SJCRH30 (cell line): ENCODE results near the gene ENTHD1. TPM values are rescaled to one million over a fixed set of nuclear protein-coding genes. Genes with fewer than 3 reads are reported as not detected.
A peak's percentile ranks its signal among the peaks of the same experiment; 100 is the strongest.

Experiments used
- DNase-seq, 2 experiments: peaks; one replicate each; pipeline ENCODE4 v3.0.0-alpha.2; 2015 to 2020
- H3K27ac ChIP-seq: fragments of 250-450 bp; sonication (Bioruptor Pico); 2 replicates; pipeline ENCODE4 v1.5.1; 2020; ENCODE audit warnings: mild to moderate bottlenecking, moderate library complexity
- H3K27me3 ChIP-seq: fragments of 250-450 bp; sonication (Bioruptor Pico); 2 replicates; pipeline ENCODE4 v1.5.1; 2020; ENCODE audit warnings: mild to moderate bottlenecking, moderate library complexity
- H3K36me3 ChIP-seq: fragments of 250-450 bp; sonication (Bioruptor Pico); 2 replicates; pipeline ENCODE4 v1.5.1; 2020; ENCODE audit warnings: mild to moderate bottlenecking, moderate library complexity
- H3K4me1 ChIP-seq: fragments of 250-450 bp; sonication (Bioruptor Pico); 2 replicates; pipeline ENCODE4 v1.5.1; 2020; ENCODE audit warnings: mild to moderate bottlenecking, moderate library complexity
- H3K4me3 ChIP-seq: fragments of 250-450 bp; sonication (Bioruptor Pico); 2 replicates; pipeline ENCODE4 v1.5.1; 2020; ENCODE audit warnings: mild to moderate bottlenecking, moderate library complexity
- H3K9me3 ChIP-seq: fragments of 250-450 bp; sonication (Bioruptor Pico); replicated peaks from 2 replicates; pipeline ENCODE4 v1.5.1; 2020; ENCODE audit warnings: mild to moderate bottlenecking, moderate library complexity
- total RNA-seq: library from RNA; depleted of rRNA; stranded (reverse); fragments of >200 nt; shearing (Covaris generic); gene quantifications from 2 replicates; pipeline ENCODE4 v1.2.3, GENCODE V29; 2014

ENTHD1 gene
- total RNA-seq, 1 experiment from 2014 or later = not detected

GRCh38 chr22:39931251-39931650 lies 37.7 kb upstream of the ENTHD1 start:
- Histone ChIP-seq H3K27ac (no peak overlapping the region), H3K4me3 (no peak overlapping the region), H3K36me3 (no peaks in the 10 kb centered on the region), H3K27me3 (peaks cover 5% of the 10 kb centered on the region; the same call in 1 of the 2 replicates), H3K4me1 (no peaks in the 10 kb centered on the region), H3K9me3 (no peaks in the 10 kb centered on the region)
- DNase-seq = no peak

- DNase-seq = no peak
These were observed 35.3 kb upstream of the ENTHD1 start for GRCh38 chr22:39928536-39929520.

GRCh38 chr22:39927544-39927943 lies 34.0 kb upstream of the ENTHD1 start:
- no peak overlapping the region for H3K27ac ChIP-seq
- H3K4me3 ChIP-seq = no peak overlapping the region
- DNase-seq = peak in 1 of 2 experiments; percentile 4
- peaks cover 3% of the 10 kb centered on the region; the same call in 1 of the 2 replicates for H3K27me3 ChIP-seq
- H3K36me3 ChIP-seq = no peaks in the 10 kb centered on the region
- no peaks in the 10 kb centered on the region for H3K4me1 ChIP-seq
- H3K9me3 ChIP-seq = no peaks in the 10 kb centered on the region

More at GRCh38 chr22:39928536-39929520, 35.3 kb upstream of the ENTHD1 start:
- Histone ChIP-seq H3K27me3 (peaks cover 2% of the 10 kb centered on the region; the same call in 1 of the 2 replicates), H3K4me1 (no peaks in the 10 kb centered on the region), H3K4me3 (no peak overlapping the region), H3K36me3 (no peaks in the 10 kb centered on the region), H3K27ac (no peak overlapping the region), H3K9me3 (no peaks in the 10 kb centered on the region)

- Histone ChIP-seq H3K27me3 (peaks cover 3% of the 10 kb centered on the region; the same call in 1 of the 2 replicates), H3K27ac (no peak overlapping the region)
These were observed 33.2 kb upstream of the ENTHD1 start for GRCh38 chr22:39926753-39927152.

GRCh38 chr22:39925909-39926679 lies 32.5 kb upstream of the ENTHD1 start:
- Histone ChIP-seq H3K9me3 (no peaks in the 10 kb centered on the region), H3K27ac (no peak overlapping the region), H3K4me3 (no peak overlapping the region), H3K4me1 (no peaks in the 10 kb centered on the region), H3K36me3 (no peaks in the 10 kb centered on the region), H3K27me3 (peaks cover 3% of the 10 kb centered on the region; the same call in 1 of the 2 replicates)
- DNase-seq = no peak

More at GRCh38 chr22:39926753-39927152, 33.2 kb upstream of the ENTHD1 start:
- H3K9me3 ChIP-seq = no peaks in the 10 kb centered on the region
- no peaks in the 10 kb centered on the region for H3K36me3 ChIP-seq
- no peaks in the 10 kb centered on the region for H3K4me1 ChIP-seq
- DNase-seq = no peak
- H3K4me3 ChIP-seq = no peak overlapping the region

GRCh38 chr22:39925273-39925672 lies 31.7 kb upstream of the ENTHD1 start:
- Histone ChIP-seq H3K9me3 (no peaks in the 10 kb centered on the region), H3K36me3 (no peaks in the 10 kb centered on the region), H3K27me3 (peaks cover 3% of the 10 kb centered on the region; the same call in 1 of the 2 replicates), H3K4me3 (no peak overlapping the region), H3K27ac (no peak overlapping the region), H3K4me1 (no peaks in the 10 kb centered on the region)
- DNase-seq = no peak

- H3K9me3 ChIP-seq = no peaks in the 10 kb centered on the region
- no peak overlapping the region for H3K4me3 ChIP-seq
- no peak for DNase-seq
- H3K4me1 ChIP-seq = no peaks in the 10 kb centered on the region
- H3K36me3 ChIP-seq = no peaks in the 10 kb centered on the region
- H3K27me3 ChIP-seq = peaks cover 3% of the 10 kb centered on the region; the same call in 1 of the 2 replicates
- no peak overlapping the region for H3K27ac ChIP-seq
These were observed 30.7 kb upstream of the ENTHD1 start for GRCh38 chr22:39924286-39924685.

- Histone ChIP-seq H3K4me1 (no peaks in the 10 kb centered on the region), H3K36me3 (no peaks in the 10 kb centered on the region), H3K4me3 (no peak overlapping the region), H3K27me3 (peaks cover 3% of the 10 kb centered on the region; the same call in 1 of the 2 replicates), H3K27ac (no peak overlapping the region), H3K9me3 (no peaks in the 10 kb centered on the region)
- DNase-seq = no peak
These were observed 30.1 kb upstream of the ENTHD1 start for GRCh38 chr22:39923696-39924095.

GRCh38 chr22:39920134-39920743 lies 26.7 kb upstream of the ENTHD1 start:
- Histone ChIP-seq H3K9me3 (no peaks in the 10 kb centered on the region), H3K36me3 (no peaks in the 10 kb centered on the region), H3K27me3 (peaks cover 8% of the 10 kb centered on the region; the same call in 1 of the 2 replicates), H3K27ac (no peak overlapping the region), H3K4me1 (no peaks in the 10 kb centered on the region), H3K4me3 (no peak overlapping the region)
- no peak for DNase-seq

- H3K36me3 ChIP-seq = no peaks in the 10 kb centered on the region
- H3K4me1 ChIP-seq = no peaks in the 10 kb centered on the region
- DNase-seq = no peak
- H3K27ac ChIP-seq = no peak overlapping the region
- H3K27me3 ChIP-seq = 0 out of 2 replicates have a peak, but pooled peaks cover 5% of the 10 kb centered on the region
- H3K4me3 ChIP-seq = no peak overlapping the region
- H3K9me3 ChIP-seq = no peaks in the 10 kb centered on the region
These were observed 24.4 kb upstream of the ENTHD1 start for GRCh38 chr22:39917776-39918495.

- DNase-seq = no peak
- no peak overlapping the region for H3K27ac ChIP-seq
- H3K27me3 ChIP-seq = 0 out of 2 replicates have a peak, but pooled peaks cover 5% of the 10 kb centered on the region
- no peaks in the 10 kb centered on the region for H3K36me3 ChIP-seq
- H3K9me3 ChIP-seq = no peaks in the 10 kb centered on the region
- no peak overlapping the region for H3K4me3 ChIP-seq
- H3K4me1 ChIP-seq = no peaks in the 10 kb centered on the region
These were observed 23.7 kb upstream of the ENTHD1 start for GRCh38 chr22:39917197-39917643.

GRCh38 chr22:39916496-39916895 lies 22.9 kb upstream of the ENTHD1 start:
- Histone ChIP-seq H3K36me3 (no peaks in the 10 kb centered on the region), H3K4me3 (no peak overlapping the region), H3K4me1 (no peaks in the 10 kb centered on the region), H3K27me3 (0 out of 2 replicates have a peak, but pooled peaks cover 5% of the 10 kb centered on the region), H3K27ac (no peak overlapping the region), H3K9me3 (no peaks in the 10 kb centered on the region)
- DNase-seq = no peak

GRCh38 chr22:39915295-39915726 lies 21.8 kb upstream of the ENTHD1 start:
- no peaks in the 10 kb centered on the region for H3K36me3 ChIP-seq
- H3K4me1 ChIP-seq = no peaks in the 10 kb centered on the region
- no peak for DNase-seq
- no peaks in the 10 kb centered on the region for H3K9me3 ChIP-seq
- no peak overlapping the region for H3K4me3 ChIP-seq
- H3K27ac ChIP-seq = no peak overlapping the region
- 0 out of 2 replicates have a peak, but pooled peaks cover 5% of the 10 kb centered on the region for H3K27me3 ChIP-seq

- H3K4me1 ChIP-seq = no peaks in the 10 kb centered on the region
- H3K9me3 ChIP-seq = no peaks in the 10 kb centered on the region
- no peak overlapping the region for H3K4me3 ChIP-seq
- no peak overlapping the region for H3K27ac ChIP-seq
- H3K36me3 ChIP-seq = no peaks in the 10 kb centered on the region
- no peak for DNase-seq
- 0 out of 2 replicates have a peak, but pooled peaks cover 5% of the 10 kb centered on the region for H3K27me3 ChIP-seq
These were observed 21.0 kb upstream of the ENTHD1 start for GRCh38 chr22:39914584-39914983.
